HG03025 (cell line): ENCODE measurements around the gene KLF5.

Experiments used
- ATAC-seq: cut with Tn5 transposase; IDR thresholded peaks from one replicate; pipeline ENCODE4 v1.9.1; 2021; ENCODE audit warnings: mild to moderate bottlenecking, moderate library complexity; ENCODE audit not compliant: unreplicated experiment, low FRiP score

The KLF5 gene

DNA sequence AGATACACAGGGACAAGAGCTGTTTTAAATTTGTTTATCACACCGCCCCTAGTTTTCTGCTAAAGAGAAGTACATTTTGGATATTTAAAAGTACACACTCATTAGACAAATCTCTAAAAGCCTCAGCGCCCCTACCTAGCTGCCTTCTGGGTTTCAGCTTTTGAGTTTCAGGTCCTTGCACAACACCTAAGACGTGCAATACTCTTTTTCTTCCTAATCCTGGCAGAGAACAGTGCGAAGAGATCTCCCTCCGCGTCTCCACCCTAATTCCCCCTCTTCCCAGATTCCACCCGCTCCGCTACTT is 421 bp upstream of the KLF5 start:
- peak; percentile 26 for ATAC-seq

DNA sequence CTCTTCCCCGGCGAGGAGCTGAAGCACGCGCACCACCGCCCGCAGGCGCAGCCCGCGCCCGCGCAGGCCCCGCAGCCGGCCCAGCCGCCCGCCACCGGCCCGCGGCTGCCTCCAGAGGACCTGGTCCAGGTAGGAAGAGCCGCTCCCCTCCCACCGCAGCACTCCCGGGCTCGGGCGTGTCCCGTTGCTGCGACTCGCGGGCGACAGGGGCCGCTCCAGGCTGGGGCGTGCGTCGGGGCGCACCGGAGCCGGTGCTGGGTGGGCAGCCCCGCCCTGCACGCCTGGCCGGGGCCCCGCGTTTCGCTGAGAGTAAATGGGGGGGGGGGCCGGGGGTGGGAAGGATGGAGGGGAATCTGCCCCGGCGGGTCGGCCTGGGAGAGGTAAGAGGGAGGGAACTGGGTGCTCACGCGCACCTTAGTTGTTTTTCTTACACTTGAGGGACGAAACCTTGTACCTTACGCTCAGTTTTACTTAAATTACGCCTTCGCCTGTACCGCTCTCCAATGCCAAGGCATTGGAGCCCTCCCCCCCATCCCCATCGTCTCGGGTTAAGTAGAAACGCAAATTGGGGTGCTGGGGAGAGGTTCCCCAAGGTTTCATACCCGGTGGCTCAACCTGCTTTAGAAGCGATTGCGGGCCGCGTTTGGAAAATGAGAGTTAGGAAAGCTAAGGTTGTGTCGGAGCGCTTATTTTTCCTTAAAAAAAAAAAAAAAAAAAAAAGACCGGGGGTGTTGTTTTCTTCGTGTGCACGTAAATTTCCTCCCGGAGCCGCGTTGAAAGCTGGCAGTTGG is 850 bp downstream of the KLF5 start:
- peak; percentile 35 for ATAC-seq

DNA sequence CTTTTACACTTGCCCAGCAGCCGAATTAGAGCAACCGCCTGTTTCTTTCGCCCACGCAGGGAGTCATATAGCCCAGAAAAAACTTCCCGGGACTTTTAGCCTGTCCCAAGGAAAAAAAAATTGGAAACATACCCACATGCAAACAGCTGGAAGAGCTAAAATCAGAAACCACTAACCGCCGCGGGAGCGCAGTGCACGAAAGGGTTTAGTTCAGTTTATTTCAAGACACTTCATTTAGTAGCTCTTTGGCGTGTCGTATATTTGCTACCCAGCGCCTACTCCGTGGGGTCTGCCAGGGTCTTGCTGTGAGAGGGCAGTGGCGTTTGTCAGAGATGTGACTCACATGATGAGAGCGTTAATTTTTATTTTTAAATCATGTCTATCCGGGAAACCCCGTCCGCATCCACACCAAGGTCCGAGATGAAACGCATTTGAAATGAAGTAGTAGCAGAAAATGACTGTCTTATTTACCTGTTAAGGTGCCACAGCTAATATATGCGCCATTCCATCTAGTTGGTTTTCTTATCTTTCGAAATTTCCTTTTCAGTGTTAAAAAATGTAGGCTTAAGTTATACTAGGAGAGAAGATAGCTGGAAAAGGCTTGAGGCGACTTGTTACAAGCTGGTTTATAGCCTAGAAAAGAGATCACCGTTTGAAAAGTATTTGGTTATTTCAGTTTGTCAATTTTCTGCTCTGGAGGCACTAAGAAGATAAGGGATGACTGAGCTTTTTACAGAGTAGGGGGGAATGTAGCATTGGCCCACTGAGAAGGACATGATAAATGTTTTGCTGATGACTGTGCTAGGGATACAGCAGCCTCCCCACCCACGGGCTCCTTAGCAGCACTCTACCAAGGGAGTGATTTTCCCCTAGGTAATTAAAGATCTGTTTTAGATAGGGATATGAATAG is 1.7 kb downstream of the KLF5 start:
- ATAC-seq, result no peak

DNA sequence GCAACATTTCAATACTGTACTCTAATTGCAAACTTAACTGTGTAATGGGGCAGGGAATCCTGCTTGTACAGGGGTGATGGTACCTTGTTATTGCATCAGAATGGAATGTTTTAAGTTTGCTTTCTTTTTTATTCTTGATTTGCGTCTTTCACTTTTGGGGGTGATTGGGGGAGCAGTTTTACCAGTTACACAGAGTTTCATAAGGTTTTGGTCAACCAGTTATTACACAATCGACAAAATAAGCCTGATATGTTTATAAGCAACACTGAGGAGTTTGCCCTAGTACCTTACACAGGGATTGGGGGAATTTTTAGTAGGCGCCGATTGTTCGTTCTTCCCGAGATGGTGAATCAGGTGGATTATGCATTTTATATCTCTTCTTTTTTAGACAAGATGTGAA is 2.7 kb downstream of the KLF5 start:
- no peak for ATAC-seq

DNA sequence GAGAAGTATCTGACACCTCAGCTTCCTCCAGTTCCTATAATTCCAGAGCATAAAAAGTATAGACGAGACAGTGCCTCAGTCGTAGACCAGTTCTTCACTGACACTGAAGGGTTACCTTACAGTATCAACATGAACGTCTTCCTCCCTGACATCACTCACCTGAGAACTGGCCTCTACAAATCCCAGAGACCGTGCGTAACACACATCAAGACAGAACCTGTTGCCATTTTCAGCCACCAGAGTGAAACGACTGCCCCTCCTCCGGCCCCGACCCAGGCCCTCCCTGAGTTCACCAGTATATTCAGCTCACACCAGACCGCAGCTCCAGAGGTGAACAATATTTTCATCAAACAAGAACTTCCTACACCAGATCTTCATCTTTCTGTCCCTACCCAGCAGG is 3.1 kb downstream of the KLF5 start:
- ATAC-seq, result no peak

DNA sequence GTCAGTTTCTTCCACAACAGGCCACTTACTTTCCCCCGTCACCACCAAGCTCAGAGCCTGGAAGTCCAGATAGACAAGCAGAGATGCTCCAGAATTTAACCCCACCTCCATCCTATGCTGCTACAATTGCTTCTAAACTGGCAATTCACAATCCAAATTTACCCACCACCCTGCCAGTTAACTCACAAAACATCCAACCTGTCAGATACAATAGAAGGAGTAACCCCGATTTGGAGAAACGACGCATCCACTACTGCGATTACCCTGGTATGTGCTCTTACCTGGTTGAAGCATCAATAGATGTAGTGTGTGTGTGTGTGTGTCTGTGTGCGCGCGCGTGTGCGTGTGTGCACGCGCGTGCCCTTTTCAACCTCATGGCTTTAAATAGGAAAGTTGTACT is 3.7 kb downstream of the KLF5 start:
- no peak for ATAC-seq

DNA sequence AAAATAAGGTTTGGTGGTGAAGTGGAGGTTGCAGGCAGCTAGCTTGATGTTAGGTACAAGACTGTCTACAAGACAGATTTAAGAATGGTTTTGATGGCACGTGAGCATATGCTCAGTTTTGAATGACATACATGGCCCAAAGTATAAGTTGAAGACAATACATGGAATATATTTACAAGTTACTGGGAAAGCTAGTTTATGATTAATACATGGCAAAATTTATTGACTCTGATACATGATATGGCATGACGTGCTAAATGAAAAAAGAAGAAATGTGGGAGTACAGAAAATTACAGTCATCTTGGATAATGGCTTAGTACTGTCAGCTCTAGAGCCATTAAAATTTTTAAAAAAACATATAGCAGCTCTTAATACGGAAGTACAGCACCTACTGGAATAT is 4.4 kb downstream of the KLF5 start:
- no peak for ATAC-seq

DNA sequence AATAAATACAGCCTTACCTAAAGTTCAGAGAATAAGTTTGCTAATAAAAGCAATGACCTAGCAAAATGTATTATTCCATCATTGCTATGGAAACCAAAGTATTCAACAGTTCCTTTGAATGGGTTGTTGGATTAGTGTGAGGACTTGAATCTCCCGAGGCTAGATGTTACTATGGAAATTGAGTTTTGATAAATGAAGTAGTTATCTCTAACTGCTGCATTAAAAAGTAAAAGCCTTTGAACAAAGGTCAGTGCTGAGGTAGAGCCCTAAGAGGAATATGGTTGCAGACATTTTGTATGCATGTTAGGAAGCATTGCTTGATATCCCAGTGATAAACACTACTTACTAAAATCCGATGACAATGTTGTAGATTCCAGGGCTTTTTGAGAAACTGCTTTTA is 6.2 kb downstream of the KLF5 start:
- ATAC-seq, result no peak

DNA sequence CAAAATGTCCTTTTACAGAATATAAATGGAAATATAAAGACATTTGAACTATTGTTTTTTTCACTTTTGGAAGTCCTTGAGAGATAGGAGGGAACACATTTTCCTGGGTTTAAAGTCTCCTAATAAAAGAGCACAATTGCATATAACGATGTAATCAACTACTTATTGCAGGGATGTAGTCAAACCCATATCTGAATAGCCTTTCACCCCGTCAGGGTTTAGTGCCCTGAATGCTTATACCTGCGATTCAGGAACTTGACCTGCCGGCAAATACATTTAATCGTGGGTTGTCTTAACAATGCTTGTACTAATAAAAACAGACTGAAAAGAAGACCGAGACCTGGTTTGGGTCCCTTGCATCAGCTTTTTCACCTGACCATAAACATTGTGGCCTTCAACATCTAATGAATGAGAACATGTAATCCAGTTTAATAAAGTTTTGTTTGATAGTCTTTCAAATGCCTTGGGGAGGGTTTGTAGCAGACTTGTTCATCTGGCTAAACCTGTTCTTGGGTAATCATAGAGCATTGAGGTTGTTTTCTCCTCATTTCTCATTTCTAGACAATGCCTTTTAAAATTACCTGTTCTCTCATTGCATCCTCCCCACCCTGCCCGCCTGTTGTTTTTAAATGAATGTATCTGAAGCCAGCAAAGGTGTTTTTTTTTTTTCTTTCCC is 7.0 kb downstream of the KLF5 start:
- no peak for ATAC-seq

DNA sequence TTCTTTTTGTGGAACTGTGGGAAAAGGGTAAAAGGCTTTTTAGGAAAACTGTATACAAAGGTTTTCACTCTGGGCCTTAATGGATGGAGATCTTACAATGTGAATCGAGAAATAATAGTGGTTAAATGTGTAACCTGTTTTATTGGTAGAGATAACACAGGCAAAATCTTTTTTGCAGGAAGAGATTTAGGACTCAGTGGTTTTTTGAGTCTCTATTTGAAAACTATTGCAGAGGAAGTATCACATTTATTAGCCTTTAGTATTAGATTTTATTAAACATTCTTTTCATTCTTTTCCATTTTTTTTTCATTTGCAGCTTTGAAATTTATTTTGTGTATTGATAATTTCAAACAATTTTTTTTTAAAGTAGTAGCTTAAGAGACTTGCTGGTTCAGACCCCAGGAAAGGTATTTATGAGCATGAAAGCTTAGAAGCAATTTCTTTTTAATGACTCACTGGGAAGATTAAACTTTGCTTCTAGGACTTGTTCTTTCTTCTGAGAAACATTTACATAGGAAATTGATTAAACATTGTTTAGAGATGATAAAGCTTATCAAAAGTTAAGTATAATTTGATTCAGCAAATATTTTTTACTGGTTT is 10.5 kb downstream of the KLF5 start:
- no peak for ATAC-seq

DNA sequence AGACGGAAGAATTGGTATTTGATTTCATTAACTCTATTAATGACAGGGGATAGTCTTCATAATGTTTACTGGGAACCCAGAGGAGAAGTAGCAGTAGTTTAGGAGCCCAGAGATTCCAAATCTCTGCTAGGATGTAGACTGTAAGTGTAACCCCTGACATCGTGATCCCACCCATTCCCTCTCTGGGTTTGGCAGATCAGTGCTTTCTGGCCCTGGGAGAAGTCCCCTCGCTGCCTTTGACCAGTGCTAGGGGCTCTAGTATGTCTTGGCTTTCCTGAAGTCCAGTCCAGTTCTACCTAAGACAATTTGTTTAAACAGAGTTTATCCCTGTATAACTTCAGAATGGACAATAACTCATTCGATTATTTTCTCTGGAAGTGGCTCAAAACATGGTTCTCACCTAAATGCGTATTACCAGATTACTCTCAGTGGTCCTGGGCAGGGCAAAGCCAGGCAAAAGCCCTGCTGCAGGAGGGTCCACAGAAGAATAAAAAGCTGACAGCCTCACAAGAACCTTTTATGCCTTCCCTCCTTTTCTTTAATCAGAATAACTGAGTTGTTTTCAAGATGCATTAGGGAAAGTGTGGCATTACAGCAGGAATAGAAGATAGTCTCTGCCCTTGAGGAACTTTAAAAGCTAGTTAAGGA is 11.8 kb downstream of the KLF5 start:
- ATAC-seq, result no peak

DNA sequence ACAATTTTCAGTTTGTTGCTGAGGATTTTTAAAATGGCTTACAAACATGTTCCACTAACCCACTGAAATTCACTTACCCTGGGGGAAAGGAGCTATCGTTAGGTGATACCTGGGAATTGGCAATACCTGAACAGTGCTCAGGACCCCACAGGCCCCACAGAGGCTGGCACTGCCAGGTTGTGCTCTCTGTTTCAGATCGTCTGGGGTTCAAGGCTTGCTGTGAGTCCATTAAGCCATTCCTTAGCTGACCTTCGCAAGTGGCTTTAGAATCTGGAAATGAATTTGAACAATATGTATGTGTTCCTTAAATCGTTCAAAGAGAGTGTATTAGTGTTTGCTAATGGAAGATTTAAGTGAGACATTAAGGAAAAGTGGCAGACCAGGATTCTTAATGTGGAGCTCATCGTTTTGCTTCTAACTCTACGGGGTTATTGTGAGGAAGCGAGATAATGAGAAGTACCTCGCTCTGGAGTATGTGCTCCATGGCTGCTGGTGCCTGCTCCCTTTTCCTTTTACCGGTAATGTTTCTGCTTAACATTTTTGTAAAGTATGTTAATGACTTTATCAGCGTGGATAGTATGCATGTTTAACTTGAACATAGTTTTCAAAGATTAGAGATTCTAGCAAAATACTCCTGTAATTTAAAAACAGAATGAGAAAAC is 13.6 kb downstream of the KLF5 start:
- ATAC-seq, result no peak

DNA sequence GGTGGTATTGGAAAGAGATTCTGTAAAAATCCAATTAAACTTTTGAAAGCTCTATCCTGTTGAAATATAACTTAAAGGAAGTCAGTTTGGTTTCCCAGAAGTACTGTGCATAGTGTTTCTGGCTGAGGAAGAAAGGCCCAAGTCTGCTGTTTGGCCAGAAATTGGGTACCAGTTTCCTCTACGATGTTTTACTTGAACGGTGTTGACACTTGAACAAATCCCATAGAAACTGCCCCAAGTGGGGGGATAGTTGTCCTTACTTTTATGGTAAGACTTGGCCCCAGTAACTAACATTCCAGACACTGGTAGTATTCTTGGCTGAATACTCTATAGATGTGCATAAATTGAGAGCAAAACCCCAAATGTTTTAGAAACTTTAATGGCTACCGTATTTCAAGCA is 14.2 kb downstream of the KLF5 start:
- no peak for ATAC-seq

DNA sequence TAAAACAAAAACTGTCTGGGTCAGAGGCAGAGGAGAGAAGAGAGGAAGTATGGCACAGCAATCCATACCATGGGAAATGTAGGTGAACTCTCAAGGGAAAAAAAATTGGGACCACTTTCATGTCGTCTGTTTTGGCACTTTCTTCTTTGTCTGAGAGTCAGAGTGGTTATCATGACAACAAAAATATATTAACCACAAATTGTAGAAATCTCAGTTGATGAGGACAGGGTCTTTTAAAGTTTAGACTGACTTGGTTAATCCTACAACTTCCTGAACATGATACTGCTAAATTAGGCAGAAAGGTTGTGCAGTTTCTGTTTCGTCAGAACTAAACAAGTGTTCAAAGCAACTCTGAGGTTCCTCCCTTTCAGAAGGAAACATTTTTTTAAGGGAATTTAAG is 15.2 kb downstream of the KLF5 start:
- ATAC-seq, result no peak

DNA sequence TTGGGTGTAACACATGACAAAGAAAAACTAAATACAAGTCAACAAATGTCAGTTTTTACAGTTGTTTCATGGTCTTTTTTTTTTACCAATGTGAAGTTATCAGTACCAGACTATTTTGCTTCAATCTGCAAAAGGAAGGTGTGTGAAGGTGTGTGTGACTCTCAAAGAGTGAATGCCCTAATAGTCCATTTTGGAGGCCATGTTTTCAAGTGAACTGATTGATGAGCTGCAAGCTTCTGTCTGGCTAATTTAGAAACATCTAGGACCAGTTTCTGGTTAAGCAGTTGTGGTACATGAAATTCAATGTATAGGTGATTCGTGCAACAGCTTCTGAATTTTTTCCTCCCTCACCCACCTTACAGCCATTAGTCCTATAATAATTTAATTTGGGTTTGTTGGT is 16.1 kb downstream of the KLF5 start:
- no peak for ATAC-seq

DNA sequence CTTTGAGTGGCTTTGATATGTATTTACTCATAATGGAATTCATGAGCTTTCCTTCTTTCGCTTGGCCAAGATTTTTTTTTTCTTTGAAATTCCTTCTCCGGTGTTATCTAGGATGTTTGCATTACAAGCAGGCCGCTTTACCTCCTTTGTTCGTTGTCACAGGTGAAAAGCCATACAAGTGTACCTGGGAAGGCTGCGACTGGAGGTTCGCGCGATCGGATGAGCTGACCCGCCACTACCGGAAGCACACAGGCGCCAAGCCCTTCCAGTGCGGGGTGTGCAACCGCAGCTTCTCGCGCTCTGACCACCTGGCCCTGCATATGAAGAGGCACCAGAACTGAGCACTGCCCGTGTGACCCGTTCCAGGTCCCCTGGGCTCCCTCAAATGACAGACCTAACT is 16.7 kb downstream of the KLF5 start:
- ATAC-seq, result no peak

DNA sequence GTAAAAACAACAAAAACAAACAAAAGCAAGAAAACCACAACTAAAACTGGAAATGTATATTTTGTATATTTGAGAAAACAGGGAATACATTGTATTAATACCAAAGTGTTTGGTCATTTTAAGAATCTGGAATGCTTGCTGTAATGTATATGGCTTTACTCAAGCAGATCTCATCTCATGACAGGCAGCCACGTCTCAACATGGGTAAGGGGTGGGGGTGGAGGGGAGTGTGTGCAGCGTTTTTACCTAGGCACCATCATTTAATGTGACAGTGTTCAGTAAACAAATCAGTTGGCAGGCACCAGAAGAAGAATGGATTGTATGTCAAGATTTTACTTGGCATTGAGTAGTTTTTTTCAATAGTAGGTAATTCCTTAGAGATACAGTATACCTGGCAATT is 17.1 kb downstream of the KLF5 start:
- ATAC-seq, result no peak

DNA sequence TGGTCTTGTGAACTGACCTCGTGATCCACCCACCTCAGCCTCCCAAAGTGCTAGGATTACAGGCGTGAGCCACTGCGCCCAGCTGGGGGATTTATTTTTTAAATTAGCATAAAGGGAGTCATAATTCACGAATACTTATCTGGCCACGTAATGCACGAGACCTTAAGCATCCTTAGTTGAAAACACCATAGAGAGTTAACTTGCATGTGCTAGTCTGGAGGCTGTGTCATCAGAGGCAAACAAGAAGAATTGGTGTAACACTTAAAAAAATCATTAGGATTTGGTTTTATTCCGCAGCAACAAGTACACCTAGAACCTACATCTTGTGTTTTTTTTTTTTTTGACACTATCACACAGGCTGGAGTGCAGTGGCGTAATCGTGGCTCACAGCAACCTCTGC is 19.1 kb downstream of the KLF5 start:
- no peak for ATAC-seq

DNA sequence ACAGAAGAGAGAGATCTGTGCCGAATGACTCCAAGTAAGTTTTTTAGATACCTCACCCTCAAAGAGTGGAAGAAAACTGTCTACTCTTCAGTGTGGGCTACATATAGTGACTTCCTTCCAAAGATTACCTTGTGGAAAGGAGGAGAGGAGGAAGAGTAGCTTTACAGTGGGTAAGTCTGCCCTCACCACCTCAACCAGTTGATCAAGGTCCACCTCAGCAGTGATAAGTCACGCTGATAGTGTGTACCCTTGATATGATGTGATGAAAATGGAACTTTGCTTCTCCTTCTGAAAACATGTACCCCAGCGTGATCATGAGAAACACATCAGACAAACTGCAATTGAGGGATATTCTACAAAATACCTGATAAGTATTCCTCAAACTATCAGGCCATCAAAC is 20.6 kb downstream of the KLF5 start:
- no peak for ATAC-seq

DNA sequence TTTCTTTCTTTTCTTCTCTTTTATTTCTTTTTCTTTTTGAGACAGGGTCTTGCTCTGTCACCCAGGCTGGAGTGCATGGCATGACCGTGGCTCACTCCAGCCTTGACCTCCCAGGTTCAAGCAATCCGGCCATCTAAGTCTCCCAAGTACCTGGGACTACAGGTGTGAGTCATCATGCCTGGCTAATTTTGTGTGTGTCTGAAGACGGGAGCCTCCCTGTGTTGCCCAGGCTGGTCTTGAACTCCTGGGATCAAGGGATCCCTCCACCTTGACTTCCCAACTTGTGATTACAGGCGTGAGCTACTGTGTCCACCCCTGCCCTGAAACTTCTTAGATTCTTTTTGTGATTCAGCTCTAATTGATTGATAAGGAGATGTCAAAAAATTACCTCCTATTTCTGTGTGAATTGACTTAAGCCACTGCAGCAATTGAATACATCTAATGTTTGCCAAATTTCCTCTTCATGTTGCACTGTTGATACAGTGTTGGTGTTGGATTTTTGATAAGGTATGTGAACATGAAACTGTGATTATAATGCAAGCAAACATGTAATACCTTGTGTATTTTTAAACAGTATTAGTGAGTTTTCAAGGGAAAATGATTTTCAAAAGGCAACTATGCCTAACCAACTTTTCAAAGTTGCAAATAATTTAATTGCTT is 22.6 kb downstream of the KLF5 start:
- ATAC-seq, result no peak
